Uterus (tissue), 4 donors: Measurements from ENCODE around the gene TNS2. TPM values are rescaled to one million over a fixed set of nuclear protein-coding genes. Genes with fewer than 3 reads are reported as not detected.

Source experiments
- DNase-seq, 2 donors: peaks; one replicate each; pipeline ENCODE4 v3.0.0-alpha.2; 2019 to 2020
- H3K27ac ChIP-seq, 2 donors: fragments of 200-600 bp; sonication (generic); 1 replicate in 1 of 2; 2 replicates in 1 of 2; pipeline ENCODE4 v1.5.1; 2016 to 2018
- H3K27me3 ChIP-seq, 2 donors: fragments of 200-600 bp; sonication (generic); one replicate each; pipeline ENCODE4 v1.5.1; 2018 to 2019; ENCODE audit warnings: control low read depth in 1 of 2
- H3K36me3 ChIP-seq, 2 donors: fragments of 200-600 bp; sonication (generic); one replicate each; pipeline ENCODE4 v1.5.1; 2019; ENCODE audit warnings: control low read depth in 1 of 2
- H3K4me1 ChIP-seq, 2 donors: fragments of 200-600 bp; sonication (generic); one replicate each; pipeline ENCODE4 v1.5.1; 2018 to 2019; ENCODE audit warnings: control low read depth in 1 of 2
- H3K4me3 ChIP-seq, 2 donors: fragments of 200-600 bp; sonication (generic); 1 replicate in 1 of 2; 2 replicates in 1 of 2; pipeline ENCODE4 v1.5.1; 2018 to 2019; ENCODE audit warnings: mild to moderate bottlenecking in 1 of 2
- H3K9me3 ChIP-seq, 2 donors: fragments of 200-600 bp; sonication (generic); one replicate each; pipeline ENCODE4 v1.5.1; 2019; ENCODE audit warnings: control low read depth in 1 of 2
- POLR2A ChIP-seq, 2 donors: fragments of 450-650 bp; IDR thresholded peaks; one replicate each; pipeline ENCODE4 v1.6.1; 2016; ENCODE audit warnings: antibody characterized with exemption in 2 of 2, mild to moderate bottlenecking in 1 of 2, moderate library complexity in 1 of 2
- intact Hi-C: fragments of 100-400 bp; cut with DNase I; formaldehyde crosslinking; loops from one replicate; pipeline ENCODE4 v1.15.1; 2023; ENCODE audit warnings: low total_unique reads
- total RNA-seq, 4 donors: library from RNA; depleted of rRNA in 3 of 4; stranded (reverse); fragments of >200 nt in 3 of 4; gene quantifications; one replicate each; pipeline versions ENCODE4 v1.1.0 to v1.2.4, GENCODE V29; 2014 to 2023
- TF ChIP-seq, protein P1 (sequence below), 4 experiments: fragments of 200-600 bp in 2 of 4; fragments of 450-650 bp in 2 of 4; sonication (generic) in 2 of 4; IDR thresholded peaks; one replicate each; pipeline ENCODE4 v1.5.1; 2016 to 2019; ENCODE audit warnings: antibody characterized with exemption in 4 of 4, mild to moderate bottlenecking in 2 of 4, moderate library complexity in 1 of 4
- donor health status: DM: yes; HTN: yes; CAD: no.

Gene TNS2
- total RNA-seq, 4 donors from 2014 or later, result 64.0 to 394 (median 112) TPM

DNA sequence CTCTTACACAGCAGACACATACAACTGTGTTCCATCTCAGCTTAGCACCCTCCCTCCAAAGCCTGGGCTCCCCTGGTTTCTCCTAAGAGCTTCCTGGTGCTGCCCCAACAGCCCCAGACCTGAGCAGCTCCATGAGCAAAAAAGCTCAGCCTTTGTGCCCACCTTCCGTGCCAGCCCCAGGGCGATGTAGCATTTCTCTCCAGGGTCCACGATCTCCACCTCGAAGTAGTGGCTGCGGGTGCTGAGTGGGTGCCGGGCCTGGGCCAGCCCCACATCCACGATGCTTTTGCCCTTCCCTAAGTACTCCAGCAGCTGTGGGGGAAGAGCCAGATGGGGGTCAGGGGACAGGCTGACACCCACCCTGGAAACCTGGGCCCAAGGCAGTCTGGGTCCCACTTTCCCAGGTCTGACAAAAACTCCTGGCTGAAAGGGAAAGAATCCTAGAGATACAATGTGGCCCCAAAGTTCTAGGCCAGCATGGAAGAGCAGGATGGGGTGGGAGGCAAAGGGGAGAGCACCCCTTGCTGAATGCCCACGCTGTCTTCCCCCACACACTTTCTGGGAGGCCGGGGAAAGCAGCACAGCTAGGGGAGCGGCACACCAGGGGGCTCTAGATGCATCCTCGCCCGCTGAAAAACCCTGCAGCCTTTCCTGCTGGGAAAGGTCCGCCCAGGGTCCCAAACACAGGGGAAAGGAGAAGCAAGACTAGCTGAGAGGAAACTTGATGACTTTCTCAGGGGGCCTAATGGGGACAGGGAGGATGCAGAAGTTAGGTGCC is 18.3 kb downstream of the TNS2 start:
- Histone ChIP-seq H3K4me1 (peaks cover 9 to 17% of the 10 kb centered on the region in 2 donors), H3K27me3 (no peaks in the 10 kb centered on the region), H3K36me3 (no peaks in the 10 kb centered on the region), H3K9me3 (no peaks in the 10 kb centered on the region), H3K27ac (peak overlapping the region; percentile 86 to 89), H3K4me3 (no peak overlapping the region)
- TF ChIP-seq, protein P1, sequence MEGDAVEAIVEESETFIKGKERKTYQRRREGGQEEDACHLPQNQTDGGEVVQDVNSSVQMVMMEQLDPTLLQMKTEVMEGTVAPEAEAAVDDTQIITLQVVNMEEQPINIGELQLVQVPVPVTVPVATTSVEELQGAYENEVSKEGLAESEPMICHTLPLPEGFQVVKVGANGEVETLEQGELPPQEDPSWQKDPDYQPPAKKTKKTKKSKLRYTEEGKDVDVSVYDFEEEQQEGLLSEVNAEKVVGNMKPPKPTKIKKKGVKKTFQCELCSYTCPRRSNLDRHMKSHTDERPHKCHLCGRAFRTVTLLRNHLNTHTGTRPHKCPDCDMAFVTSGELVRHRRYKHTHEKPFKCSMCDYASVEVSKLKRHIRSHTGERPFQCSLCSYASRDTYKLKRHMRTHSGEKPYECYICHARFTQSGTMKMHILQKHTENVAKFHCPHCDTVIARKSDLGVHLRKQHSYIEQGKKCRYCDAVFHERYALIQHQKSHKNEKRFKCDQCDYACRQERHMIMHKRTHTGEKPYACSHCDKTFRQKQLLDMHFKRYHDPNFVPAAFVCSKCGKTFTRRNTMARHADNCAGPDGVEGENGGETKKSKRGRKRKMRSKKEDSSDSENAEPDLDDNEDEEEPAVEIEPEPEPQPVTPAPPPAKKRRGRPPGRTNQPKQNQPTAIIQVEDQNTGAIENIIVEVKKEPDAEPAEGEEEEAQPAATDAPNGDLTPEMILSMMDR (IDR thresholded peaks at IDR 0.05), result no peak
- intact Hi-C loops, result loop anchor here (2.0 to 10.0 kb wide), 2 partner anchors 31 to 127 kb away; no protein-coding TSS in a partner anchor
- DNase-seq, result peak in 1 of 2 donors; percentile 19

GRCh38 chr12:53068811-53069585 is 19.1 kb downstream of the TNS2 start:
- Histone ChIP-seq H3K36me3 (no peaks in the 10 kb centered on the region), H3K4me1 (peaks cover 11 to 19% of the 10 kb centered on the region in 2 donors), H3K9me3 (no peaks in the 10 kb centered on the region), H3K27me3 (no peaks in the 10 kb centered on the region), H3K27ac (peak overlapping the region; percentile 86 to 89), H3K4me3 (no peak overlapping the region)
- DNase-seq, result peak in 1 of 2 donors; percentile 17
- TF ChIP-seq, protein P1 (IDR thresholded peaks at IDR 0.05), result no peak
- no peak for TF ChIP-seq POLR2A (IDR thresholded peaks at IDR 0.05)
- intact Hi-C loops, result loop anchor here (10.0 kb wide), 1 partner anchor 126 kb away; no protein-coding TSS in a partner anchor

DNA sequence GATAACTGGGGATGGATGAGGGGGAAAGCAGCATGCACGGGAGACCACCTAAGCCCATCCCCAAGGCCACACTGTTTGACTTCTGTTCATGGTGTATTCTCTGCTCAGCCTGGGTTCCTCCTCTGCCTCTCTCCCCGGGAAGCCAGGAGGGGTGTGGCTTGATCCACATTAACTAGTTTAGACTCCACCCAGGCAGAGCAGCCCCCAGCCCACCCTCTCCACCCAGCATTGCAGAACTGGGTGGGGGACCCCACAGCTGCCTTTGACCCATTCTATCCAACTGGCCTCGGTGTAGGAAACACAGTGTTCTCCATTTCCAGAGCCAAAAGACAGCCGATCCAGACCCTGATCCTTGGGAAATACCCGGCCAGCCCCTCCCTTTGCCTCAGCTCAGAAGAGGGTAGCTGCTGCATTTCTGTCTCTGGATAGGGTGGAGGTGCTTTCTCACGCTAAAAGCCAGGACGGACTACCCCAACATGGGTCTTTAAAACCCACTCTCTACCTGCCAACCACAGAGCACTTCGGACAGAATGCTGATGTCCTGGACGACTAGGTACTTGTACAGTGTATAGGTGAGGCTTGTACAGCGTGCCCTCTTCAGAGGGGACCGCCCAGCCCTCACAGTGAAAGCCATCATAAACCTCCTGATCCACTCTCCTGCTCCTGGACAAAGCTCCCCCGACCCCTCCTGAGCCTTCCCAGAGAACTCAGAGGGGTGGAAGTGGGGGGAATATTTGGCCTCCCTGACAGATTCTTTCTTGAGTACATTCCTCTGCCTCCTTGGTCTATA is 20.0 kb downstream of the TNS2 start:
- H3K27ac ChIP-seq, result peak overlapping the region; percentile 86 to 89
- H3K9me3 ChIP-seq, result no peaks in the 10 kb centered on the region
- peaks cover 17 to 19% of the 10 kb centered on the region in 2 donors for H3K4me1 ChIP-seq
- intact Hi-C loops, result loop anchor here (10.0 kb wide), 1 partner anchor 125 kb away; no protein-coding TSS in a partner anchor
- peak; percentile 61 to 82 for DNase-seq
- no peaks in the 10 kb centered on the region for H3K36me3 ChIP-seq
- TF ChIP-seq, protein P1 (IDR thresholded peaks at IDR 0.05), result no peak
- no peak for TF ChIP-seq POLR2A (IDR thresholded peaks at IDR 0.05)
- H3K4me3 ChIP-seq, result no peak overlapping the region
- H3K27me3 ChIP-seq, result no peaks in the 10 kb centered on the region

- Histone ChIP-seq H3K4me3 (no peak overlapping the region), H3K4me1 (peaks cover 17 to 19% of the 10 kb centered on the region in 2 donors), H3K9me3 (no peaks in the 10 kb centered on the region), H3K36me3 (no peaks in the 10 kb centered on the region), H3K27ac (peak overlapping the region; percentile 86 to 89), H3K27me3 (no peaks in the 10 kb centered on the region)
- intact Hi-C loops, result no loop called here
- TF ChIP-seq, protein P1 (IDR thresholded peaks at IDR 0.05), result no peak
- no peak for TF ChIP-seq POLR2A (IDR thresholded peaks at IDR 0.05)
- peak; percentile 18 to 28 for DNase-seq
Measured at GRCh38 chr12:53070877-53071492, 21.1 kb downstream of the TNS2 start.
